Stimulated activated CD4-positive, alpha-beta T cell treated with anti-CD3 and anti-CD28 coated beads, Interleukin-4, amount 100 ng/mL, for 4 hours (primary cell): ENCODE results near the gene CCDC117.
"Not testable (repeated sequence)": the region's sequence is repeated elsewhere in the genome, so short reads cannot be mapped to it uniquely, and the experiment has no call there.

Source experiments
- DNase-seq, 2 experiments: peaks; one replicate each; pipeline ENCODE4 v3.0.0-alpha.2; 2020

CCDC117 gene, protein sequence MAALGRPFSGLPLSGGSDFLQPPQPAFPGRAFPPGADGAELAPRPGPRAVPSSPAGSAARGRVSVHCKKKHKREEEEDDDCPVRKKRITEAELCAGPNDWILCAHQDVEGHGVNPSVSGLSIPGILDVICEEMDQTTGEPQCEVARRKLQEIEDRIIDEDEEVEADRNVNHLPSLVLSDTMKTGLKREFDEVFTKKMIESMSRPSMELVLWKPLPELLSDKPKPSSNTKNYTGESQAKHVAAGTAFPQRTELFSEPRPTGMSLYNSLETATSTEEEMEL

DNA sequence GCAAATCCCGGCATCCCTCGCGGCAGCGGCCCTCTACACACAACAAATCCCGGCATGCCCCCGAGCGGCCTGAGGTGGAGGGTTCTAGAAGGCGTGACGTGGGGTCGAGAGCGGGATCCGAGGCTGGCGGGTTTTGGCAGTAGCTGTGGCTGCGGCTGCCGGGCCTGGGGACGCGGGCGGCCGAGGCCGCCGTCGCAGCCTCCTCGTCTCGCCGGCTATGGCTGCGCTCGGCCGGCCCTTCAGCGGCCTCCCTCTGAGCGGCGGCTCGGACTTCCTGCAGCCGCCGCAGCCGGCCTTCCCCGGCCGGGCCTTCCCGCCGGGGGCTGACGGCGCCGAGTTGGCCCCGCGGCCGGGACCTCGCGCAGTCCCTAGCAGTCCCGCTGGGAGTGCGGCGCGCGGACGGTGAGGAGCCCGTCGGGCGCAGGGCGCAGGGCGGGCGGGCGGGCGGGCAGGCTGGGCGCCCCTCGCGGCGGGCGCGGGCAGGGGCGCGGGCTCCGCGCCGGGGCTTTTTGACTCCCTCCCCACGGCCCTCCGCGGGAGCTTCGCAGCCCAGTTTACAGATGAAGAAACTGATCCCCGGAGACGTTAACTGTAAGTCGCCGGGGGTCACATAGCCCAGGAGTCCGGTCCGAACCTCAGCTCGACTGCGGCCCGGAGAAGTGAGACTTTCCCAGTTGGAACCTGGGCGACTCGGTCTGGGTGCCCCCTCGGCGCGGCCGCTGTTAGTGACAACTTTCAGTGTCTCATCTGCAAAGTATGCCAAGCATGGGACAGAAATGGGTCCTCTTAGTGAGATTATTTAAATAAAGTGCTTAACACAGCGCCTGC lies at the start of gene CCDC117:
Gene CCDC117, plus strand, starts transcription at position 63 of the 828 bp plus-strand sequence. Its CDS starts 155 bp downstream, at position 218.
- DNase-seq = peak; percentile 91 to 92

DNA sequence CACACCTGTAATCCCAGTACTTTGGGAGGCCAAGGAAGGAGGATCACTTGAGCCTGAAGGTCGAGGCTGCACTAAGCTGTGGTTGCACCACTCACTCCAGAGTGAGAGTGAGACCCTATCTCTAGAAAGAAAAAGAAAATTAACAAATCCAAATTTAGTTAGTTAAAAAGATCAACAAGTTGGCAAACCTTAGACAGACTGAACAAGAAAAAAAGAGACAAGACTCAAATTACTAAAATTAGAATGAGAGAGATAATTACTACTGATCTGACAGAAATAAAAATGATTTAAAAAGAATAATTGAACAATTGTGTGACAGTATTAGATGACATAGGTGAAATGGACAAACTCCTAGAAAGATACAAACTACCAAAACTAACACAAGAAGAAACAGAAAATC lies 44.5 kb upstream of the CCDC117 start:
- no peak for DNase-seq

DNA sequence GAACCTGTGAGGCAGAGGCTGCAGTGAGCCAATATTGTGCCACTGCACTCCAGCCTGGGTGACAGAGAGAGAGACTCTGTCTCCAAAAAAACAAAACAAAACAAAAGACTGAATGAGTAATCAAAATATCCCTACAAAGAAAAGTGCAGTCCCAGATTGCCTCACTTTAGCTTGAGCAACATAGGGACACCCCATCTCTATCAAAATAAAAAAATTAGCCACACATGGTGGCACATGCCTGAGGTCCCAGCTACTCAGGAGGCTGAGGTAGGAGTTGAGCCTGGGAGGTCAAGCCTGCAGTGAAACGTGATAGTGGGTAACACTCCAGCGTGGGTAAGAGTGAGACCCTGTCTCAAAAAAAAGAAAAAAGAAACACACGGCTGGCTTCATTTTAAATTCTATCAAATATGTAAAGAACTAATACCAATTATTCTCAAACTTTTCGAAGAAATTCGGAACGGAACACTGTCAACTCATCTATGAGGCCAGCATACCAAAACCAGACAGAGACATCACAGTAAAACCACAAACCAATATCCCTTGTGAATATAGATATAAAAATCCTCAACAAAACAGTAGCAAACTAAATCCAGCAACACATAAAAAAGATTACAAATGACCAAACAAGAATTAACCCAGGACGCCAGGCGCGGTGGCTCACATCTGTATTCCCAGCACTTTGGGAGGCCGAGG lies 43.7 kb upstream of the CCDC117 start:
- DNase-seq = no peak

DNA sequence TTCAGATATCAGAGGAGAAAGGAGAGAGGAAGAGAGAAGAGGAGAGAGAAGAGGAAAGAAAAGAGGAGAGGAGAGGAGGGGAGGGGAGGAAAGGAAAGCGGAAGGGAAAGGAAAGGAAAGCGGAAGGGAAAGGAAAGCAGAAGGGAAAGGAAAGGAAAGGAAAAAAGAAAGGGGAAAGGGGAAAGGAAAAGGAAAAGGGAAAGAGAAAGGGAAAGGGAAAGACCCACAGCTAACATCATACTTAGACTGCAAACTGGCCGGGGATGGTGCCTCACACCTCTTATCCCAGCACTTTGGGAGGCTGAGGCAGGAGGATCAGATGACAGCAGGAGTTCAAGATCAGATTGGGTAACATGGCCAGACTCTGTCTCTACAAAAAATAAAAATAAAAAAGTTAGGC lies 42.3 kb upstream of the CCDC117 start:
- no peak for DNase-seq

DNA sequence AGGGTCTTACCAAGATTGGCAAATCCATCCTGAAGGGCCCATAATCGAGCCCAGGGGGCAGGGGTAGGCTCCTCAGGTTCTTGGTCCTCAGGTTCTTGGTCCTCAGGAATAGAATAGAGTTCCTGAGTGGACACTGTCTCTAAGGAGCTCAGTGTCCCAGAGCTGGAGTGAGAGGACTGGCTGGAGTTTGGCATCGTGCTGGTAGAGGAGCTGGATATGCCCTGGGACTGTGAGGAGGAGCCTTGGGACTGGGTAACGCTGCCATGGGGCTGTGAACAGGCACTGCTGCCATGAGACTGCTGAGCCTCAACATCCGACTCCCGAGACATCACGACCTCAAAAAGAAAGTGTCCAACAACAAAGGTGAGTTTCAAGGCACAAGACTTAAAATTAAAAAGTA lies 38.1 kb upstream of the CCDC117 start:
- no peak for DNase-seq

DNA sequence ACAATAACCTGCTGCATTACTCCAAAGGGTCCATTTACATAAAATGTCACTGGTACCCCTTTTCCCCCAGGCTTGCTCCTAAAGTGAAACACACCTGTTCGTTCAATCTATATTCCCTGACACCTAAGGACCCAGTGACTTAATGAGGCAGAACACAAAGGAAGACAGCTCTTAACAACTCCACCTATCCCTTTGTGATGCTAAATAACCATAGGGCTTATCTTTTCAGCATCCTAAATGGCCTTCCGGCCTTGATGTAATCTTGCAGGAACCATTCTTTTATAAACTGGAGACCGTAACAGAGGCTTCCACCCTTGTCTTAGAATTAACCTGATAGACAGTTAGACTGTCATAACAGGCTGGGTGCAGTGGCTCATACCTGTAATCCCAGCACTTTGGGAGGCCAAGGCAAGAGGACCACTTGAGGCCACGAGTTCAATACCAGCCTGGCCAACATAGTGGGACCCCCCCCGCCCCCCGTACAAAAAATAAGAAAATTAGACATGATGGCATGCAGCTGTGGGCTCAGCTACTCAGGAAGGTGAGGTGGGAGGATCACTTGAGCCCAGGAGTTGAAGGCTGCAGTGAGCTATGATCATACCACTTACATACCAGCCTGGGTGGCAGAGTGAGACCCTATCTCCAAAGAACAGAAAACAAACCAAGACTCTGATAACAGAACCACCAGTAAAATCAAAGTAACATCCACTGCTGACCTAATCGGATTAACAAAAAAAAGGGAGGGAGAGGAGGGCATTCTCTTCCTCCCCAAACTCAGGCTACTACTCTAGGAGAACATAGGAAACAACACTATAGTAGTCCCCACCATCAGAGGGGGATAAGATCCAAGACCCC lies 36.0 kb upstream of the CCDC117 start:
- DNase-seq = no peak

DNA sequence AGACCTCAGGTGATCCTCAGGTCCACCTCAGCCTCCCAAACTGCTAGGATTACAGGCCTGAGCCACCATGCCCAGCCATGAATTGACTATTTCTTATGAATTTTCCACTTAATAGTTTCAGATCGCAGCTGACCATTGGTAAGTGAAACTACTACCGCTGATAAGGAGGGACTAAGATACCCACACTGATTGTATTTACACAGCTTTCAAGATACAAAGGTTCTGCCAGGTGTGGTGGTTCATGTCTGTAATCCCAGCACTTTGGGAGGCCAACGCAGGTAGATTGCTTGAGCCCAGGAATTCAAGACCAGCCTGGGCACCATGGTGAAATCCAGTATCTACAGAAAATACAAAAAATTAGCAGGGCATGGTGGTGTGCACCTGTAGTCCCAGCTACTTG lies 34.8 kb upstream of the CCDC117 start:
- DNase-seq = no peak

DNA sequence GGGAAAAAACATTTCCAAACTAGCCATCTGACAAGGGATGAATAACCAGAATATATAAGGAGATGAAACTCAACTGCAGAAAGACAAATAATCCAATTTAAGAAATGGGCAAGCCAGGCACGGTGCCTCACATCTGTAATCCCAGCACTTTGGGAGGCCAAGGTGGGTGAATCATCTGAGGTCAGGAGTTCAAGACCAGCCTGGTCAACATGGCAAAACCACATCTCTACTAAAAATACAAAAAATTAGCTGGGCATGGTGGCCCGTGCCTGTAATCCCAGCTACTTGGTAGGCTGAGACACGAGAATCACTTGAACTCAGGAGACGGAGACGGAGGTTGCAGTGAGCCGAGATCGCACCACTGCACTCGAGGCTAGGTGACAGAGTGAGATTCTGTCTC lies 33.6 kb upstream of the CCDC117 start:
- DNase-seq = not testable (repeated sequence)

DNA sequence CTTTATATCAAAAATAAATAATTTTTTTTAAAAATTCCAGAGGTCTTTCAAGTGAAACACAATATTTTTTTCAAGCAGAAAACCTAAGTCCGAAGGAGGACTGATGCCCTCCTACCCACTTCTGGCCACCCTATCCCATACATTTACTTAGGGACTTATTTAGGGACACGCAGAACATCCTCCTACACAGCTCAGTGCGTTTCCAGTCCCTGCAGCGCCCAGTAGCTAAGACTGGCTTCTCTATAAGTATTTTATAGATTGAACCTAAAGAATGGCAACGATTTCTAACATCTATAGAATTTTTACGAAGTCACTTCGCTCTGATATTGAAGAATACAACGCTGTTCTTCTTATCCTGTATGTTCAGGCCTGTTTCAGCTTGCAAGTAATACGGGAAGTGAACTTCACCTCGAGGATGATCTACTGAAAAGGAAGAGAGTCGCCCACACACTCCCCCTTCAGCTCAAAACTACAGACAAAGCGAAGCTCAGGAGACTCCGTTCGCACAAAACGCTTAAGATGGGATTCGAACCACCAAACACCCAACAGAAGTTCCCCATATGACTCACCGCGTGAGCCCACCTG lies 31.2 kb upstream of the CCDC117 start:
- DNase-seq = no peak

DNA sequence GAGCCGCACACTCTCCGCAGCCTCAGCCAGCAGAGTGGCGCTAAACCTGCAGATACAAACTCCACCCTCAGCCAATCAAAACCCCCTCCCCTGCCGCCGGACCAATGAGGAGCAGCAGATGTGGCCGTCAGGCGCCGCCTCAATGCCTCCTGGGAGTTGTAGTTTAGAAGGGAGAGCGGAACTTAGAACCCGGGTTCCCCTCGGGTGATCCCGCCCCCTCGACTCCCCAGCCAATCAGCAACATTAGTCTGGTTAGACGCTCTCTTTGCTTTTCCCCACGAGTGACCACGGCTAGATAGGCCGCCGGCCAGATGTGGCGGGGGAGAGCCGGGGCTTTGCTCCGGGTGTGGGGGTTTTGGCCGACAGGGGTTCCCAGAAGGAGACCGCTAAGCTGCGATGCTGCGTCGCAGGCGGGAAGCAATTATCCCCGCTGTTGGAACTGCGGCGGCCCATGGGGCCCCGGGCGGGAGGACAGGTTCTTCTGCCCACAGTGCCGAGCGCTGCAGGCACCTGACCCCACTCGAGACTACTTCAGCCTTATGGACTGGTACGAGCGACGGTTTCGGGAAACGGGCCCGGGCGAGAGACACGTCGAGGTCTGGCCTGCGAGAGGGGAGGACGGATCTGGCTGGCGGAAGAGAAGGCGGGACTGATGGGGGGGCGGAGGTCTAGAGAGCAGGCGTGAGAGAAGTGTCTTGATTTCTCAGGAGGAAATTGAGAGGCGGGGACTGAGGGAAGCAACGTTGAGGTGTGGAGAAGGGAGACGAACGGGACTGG lies 30.5 kb upstream of the CCDC117 start, which contains the start of the genes CHEK2 and HSCB:
Gene CHEK2, minus strand, starts transcription at position 36 of the 777 bp plus-strand sequence. CDS start 7,099 bp downstream, outside the sequence.
Gene HSCB, plus strand, starts transcription at position 255 of the 777 bp plus-strand sequence. Its CDS starts 57 bp downstream, at position 312.
- DNase-seq = peak; percentile 92 to 99

DNA sequence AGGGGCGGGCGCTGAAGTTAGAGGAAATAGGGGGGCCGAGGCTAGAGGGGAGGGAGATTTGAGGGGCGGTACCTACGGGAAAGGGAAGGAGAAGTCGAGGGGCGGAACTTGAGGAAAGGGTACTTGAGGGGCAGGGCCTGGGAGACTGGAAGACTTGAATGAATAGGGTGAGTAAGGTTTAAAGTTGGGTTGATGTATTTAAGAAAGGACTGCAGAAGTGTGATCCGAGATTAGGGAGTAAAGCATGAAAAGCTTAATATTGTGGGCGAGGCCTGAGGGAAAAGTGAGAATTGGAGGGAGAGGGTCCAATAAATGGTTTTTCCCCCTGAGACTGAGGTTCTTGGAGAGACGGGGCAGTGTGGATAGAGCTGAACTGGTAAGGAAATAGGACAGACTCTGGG lies 29.9 kb upstream of the CCDC117 start:
- DNase-seq = no peak

DNA sequence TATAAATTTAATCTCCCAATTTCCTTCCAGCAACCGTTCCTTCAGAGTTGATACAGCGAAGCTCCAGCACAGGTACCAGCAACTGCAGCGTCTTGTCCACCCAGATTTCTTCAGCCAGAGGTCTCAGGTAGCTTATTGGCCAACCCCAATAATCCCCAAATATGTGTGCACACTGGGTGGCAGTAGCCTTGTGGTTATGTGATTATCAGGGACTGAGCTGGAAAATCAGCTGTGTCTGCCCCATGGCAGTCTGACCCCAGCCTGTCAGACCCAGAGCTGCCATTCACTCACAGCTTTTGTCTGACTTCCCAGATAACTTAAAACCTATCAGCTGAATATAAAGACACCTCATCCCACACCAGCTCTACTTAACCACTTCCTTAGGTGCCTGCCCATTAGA lies 28.6 kb upstream of the CCDC117 start:
- no peak for DNase-seq

DNA sequence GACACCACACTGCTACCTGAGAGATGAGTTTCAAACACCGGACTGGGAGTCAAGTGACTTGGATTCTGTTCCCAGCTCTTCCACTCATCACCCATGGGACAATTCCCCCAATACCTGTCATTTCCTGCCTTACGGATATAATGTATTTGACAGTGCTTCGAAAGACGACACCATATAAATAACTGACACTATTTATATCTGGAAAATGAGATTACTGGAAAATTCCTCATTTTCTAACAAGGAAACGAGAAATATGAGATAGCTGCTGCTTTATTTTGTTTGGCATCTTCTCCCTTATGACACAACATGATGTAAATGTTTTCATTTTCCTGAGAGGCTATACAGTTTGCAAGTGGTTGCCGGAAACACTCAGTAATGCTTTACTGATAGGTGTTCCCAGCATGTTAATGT lies 22.0 kb upstream of the CCDC117 start:
- DNase-seq = no peak

DNA sequence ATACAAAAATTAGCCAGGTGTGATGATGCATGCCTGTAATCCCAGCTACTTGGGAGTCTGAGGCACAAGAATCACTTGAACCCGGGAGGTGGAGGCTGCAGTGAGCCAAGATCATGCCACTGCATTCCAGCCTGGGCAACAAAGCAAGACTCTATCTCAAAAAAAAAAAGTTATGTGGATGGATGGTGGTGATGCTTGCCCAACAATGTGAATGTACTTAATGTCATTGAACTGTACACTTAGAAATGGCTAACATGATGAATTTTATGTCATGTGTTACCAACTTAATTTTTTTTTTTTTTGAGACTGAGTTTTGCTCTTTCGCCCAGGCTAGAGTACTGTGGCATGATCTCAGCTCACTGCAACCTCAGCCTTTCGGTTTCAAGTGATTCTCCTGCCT lies 18.0 kb upstream of the CCDC117 start:
- DNase-seq = not testable (repeated sequence)

DNA sequence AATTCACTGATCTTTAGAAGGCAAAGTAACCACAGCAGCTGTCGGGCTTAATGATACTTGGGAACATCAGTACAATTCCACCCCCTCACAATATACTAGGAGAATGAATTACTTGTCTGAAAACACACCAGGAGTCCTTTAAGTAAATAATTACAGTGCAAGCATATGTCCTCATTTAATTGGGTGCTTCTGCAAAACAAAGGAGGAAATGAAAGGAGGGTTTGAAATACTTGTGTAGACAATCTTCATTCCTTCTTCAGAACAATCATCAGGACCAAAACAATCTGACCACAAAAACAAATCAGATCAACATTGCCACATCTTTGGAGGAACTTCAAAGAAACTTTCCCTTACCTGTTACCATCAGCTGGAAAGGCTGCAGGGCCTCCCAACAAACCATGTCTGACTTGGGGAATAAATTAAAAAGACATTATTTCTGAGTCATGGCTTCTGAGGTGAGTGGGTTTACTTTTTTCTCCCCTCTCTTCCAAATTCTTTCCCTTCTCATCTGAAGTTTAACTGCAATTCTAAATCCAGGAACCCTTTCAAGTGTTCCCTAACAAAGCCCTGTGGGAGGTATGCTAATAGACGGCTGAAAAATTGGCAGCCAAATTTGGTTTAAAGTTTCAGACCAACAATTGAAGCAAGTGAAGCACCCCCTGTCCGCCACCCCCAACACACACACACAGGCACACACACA lies 12.5 kb upstream of the CCDC117 start:
- DNase-seq = no peak

DNA sequence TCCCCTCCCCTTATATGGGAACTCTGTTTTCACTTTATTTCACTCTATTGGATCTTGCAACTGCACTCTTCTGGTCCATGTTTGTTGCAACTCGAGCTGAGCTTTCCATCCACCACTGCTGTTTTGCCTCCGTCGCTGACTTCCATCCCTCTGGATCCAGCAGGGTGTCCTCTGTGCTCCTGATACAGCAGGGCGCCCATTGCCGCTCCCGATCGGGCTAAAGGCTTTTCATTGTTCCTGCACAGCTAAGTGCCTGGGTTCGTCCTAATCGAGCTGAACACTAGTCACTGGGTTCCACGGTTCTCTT lies 11.1 kb upstream of the CCDC117 start:
- DNase-seq = no peak

DNA sequence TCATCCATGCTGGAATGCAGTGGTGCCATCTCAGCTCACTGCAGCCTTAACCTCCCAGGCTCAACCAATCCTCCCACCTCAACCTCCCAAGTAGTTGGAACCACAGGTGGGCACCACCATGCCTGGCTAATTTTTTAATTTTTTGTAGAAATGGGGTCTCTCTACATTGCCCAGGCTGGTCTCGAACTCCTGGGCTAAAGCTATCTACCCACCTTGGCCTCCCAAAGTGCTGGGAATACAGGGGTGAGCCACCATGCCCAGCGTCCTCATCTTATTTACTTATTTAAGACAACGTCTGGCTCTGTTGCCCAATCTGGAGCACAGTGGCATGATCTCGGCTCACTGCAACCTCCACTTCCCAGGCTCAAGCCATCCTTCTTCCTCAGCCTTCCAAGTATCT lies 10.5 kb upstream of the CCDC117 start:
- not testable (repeated sequence) for DNase-seq

DNA sequence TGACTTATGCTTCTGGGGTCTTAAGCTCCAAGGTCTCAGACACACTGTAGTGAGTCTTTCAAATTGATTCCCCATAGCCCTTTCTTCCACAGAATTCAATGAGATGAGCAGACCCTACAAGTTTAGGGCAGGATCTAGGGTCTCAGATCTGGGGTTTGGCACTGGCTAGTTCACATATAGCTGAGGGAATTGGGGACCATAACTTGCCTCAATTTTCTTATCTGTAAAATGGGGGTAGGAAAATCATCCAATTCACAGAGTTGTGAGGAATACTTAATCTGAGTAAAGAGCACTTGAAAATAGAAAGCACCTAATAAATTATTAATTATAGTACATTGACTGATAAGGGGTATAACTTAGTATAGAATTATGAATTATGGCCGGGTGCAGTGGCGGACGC lies 5.9 kb upstream of the CCDC117 start:
- no peak for DNase-seq

DNA sequence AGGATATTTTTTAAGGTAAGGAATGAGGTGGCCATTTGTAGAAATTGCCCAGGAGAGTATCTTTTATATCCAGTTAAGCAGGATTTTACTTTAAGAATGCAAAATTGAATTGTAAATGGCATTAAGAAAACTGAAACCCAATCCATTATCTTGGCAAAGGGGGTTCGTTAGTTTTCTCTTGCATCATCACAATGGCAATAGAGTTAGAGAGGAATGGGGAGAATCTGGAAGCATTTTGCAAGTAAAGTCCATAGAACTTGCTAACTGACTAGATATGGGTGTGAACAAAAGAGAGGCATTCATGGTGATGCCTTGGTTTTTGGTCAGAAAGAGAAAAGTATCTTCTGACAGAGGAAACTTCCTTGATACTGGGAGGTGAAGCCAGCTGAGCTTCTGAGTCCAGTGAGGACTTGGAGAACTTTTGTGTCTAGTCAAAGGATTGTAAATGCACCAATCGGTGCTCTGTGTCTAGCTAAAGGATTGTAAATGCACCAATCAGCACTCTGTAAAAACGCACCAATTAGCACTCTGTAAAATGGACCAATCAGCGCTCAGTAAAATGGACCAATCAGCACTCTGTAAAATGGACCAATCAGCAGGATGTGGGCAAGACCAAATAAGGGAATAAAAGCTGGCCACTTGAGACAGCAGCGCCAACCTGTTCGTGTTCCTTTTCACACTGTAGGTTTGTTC lies 3.6 kb upstream of the CCDC117 start:
- no peak for DNase-seq
